ENCODE data around the gene EHD4. TPM values are rescaled to one million over a fixed set of nuclear protein-coding genes. Genes with fewer than 3 reads are reported as not detected.

The EHD4 gene
- polyA plus RNA-seq, 1 of the 3 experiments (the other 2 are of a cell fraction), result 17.5 TPM

DNA sequence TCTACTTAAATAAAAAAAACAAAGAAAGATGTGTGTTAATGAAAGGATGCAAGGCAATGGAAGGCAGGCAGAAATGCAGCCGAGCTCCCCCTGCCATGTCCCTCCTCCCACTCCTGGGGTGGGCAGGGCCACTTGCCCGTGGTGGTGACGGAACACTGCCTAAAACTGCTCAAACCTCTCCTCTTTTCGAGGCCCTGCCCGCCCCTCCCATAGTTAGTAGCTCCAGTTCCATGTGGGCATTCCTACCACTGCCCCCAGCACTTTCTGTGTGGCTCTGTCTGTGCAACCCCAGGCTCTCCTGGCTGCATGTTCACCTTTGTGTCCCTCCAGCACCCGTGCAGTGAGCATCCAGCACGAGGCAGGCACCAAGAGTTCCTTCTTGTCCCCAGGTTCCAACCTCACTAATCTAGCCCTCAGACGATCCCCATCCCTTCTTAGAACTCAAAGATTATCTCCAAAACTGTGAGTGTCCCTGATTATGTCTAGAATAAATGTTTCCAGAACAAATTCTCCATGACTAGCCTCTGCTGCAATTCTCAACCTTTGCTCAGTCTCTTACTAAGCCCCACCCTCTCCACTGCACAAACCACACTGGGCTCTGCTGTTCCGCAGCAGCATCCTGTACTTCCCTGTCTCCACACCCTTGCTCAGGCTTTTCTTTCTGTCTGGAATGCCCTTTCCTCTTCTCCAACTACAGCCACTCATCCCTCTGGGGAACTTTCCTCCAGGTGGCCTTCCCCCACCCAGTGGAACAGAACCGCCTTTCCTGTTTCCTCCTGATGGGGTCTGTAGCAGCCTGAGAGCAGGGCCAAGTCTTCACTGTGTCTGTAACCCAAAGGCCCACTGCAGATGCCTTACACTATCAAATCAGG is 45.9 kb downstream of the EHD4 start:
- Histone ChIP-seq H2AFZ (ENCODE audit: low read depth) (no peak overlapping the region), H3K4me1 (ENCODE audit: control insufficient read depth in 1 of 2, insufficient read depth in 2 of 2, low read depth in 1 of 2, low read length in 1 of 2) (peaks cover 14 to 18% of the 10 kb centered on the region in 2 experiments), H3K9ac (no peak overlapping the region), H3K27me3 (ENCODE audit: insufficient read depth) (no peaks in the 10 kb centered on the region), H3K4me2 (no peak overlapping the region), H3K4me3 (ENCODE audit: low read depth in 2 of 2, low read length in 1 of 2) (no peak overlapping the region), H3K79me2 (ENCODE audit: insufficient read depth) (peaks cover 8% of the 10 kb centered on the region), H3K9me2 (no peaks in the 10 kb centered on the region), H3F3A (replicated peaks; ENCODE audit: insufficient read depth) (peaks cover 7% of the 10 kb centered on the region), H3K27ac (ENCODE audit: low read depth in 2 of 2, low read length in 1 of 2) (no peak overlapping the region), H4K20me1 (ENCODE audit: insufficient read depth) (no peaks in the 10 kb centered on the region), H3K36me3 (replicated peaks in 1 of 2; ENCODE audit: control insufficient read depth in 1 of 2, insufficient read depth in 2 of 2, low read length in 1 of 2) (peaks cover 0 to 7% of the 10 kb centered on the region in 2 experiments), H3K9me3 (no peaks in the 10 kb centered on the region)
- 92% methylated on average over 9 of the region's 10 CpGs for WGBS (ENCODE audit: low lambda C conversion rate)
- no peak for DNase-seq
- CTCF ChIA-PET, result interaction anchor here (1.0 kb wide), 1 partner anchor 22 kb away, joined by 3 read pairs; no protein-coding TSS in a partner anchor
- POLR2A ChIA-PET, result no interaction called here
- no peak for TF ChIP-seq MXI1 (IDR thresholded peaks at IDR 0.05; ENCODE audit: low read depth, low read length)
- TF ChIP-seq GATA2 (CRISPR knock-in tag; IDR thresholded peaks at IDR 0.05), result no peak
- no peak for TF ChIP-seq ELF1 (IDR thresholded peaks at IDR 0.05)
- TF ChIP-seq CHD2 (IDR thresholded peaks at IDR 0.05; ENCODE audit: low read length, partially characterized antibody), result no peak
- no peak for TF ChIP-seq FOXM1 (IDR thresholded peaks at IDR 0.05; ENCODE audit: low read depth)
- TF ChIP-seq, protein P1, sequence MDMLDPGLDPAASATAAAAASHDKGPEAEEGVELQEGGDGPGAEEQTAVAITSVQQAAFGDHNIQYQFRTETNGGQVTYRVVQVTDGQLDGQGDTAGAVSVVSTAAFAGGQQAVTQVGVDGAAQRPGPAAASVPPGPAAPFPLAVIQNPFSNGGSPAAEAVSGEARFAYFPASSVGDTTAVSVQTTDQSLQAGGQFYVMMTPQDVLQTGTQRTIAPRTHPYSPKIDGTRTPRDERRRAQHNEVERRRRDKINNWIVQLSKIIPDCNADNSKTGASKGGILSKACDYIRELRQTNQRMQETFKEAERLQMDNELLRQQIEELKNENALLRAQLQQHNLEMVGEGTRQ (IDR thresholded peaks at IDR 0.05; ENCODE audit: borderline replicate concordance, low read depth, low read length), result no peak

- ChIA-PET POLR2A (no interaction called here), CTCF (interaction anchor here (1.8 kb wide), 1 partner anchor 20 kb away, joined by 7 read pairs; no protein-coding TSS in a partner anchor)
- 96% methylated on average over 6 of the region's 7 CpGs for WGBS (ENCODE audit: low lambda C conversion rate)
- Histone ChIP-seq H3K27ac (ENCODE audit: low read depth in 2 of 2, low read length in 1 of 2) (no peak overlapping the region), H2AFZ (ENCODE audit: low read depth) (no peak overlapping the region), H4K20me1 (ENCODE audit: insufficient read depth) (no peaks in the 10 kb centered on the region), H3K4me2 (no peak overlapping the region), H3K9ac (no peak overlapping the region), H3K4me3 (ENCODE audit: low read depth in 2 of 2, low read length in 1 of 2) (no peak overlapping the region), H3K9me3 (no peaks in the 10 kb centered on the region), H3K27me3 (ENCODE audit: insufficient read depth) (no peaks in the 10 kb centered on the region), H3F3A (replicated peaks; ENCODE audit: insufficient read depth) (no peaks in the 10 kb centered on the region), H3K36me3 (replicated peaks in 1 of 2; ENCODE audit: control insufficient read depth in 1 of 2, insufficient read depth in 2 of 2, low read length in 1 of 2) (peaks cover 0 to 7% of the 10 kb centered on the region in 2 experiments), H3K9me2 (no peaks in the 10 kb centered on the region), H3K4me1 (ENCODE audit: control insufficient read depth in 1 of 2, insufficient read depth in 2 of 2, low read depth in 1 of 2, low read length in 1 of 2) (peaks cover 8 to 10% of the 10 kb centered on the region in 2 experiments), H3K79me2 (ENCODE audit: insufficient read depth) (peaks cover 8% of the 10 kb centered on the region)
- DNase-seq, result no peak
- TF ChIP-seq EZH2phosphoT487 (IDR thresholded peaks at IDR 0.05; ENCODE audit: borderline replicate concordance, low read depth) (no peak), MXI1 (IDR thresholded peaks at IDR 0.05; ENCODE audit: low read depth, low read length) (no peak)
Measured at GRCh38 chr15:41925086-41925608, 47.2 kb downstream of the EHD4 start.

Measured in SK-N-SH (cell line).